IMR-90 (cell line): Measurements from ENCODE around the gene TBC1D3B. TPM values are rescaled to one million over a fixed set of nuclear protein-coding genes. Genes with fewer than 3 reads are reported as not detected.

Source experiments
- ATAC-seq: fragments of 200-7000 bp; cut with Tn5 transposase; 2 replicates; pipeline ENCODE4 v1.9.1; 2020; ENCODE audit warnings: low read depth, mild to moderate bottlenecking, moderate library complexity
- BruUV-seq: library from RNA; stranded (reverse); fragments of 400-500 nt; replicated peaks from 2 replicates; lab custom pipeline; 2021; lab: Mats Ljungman, UMichigan
- CTCF ChIA-PET: fragments of 300-600 bp; formaldehyde crosslinking; extraction: SDS; loops from one replicate; lab custom pipeline; 2021; ENCODE audit warnings: antibody characterized with exemption; lab: Yijun Ruan, JAX
- POLR2A ChIA-PET: fragments of 300-600 bp; sonication (Branson Sonifier 250); formaldehyde crosslinking; loops from one replicate; lab custom pipeline; 2022; ENCODE audit warnings: antibody characterized with exemption; ENCODE audit not compliant: unreplicated experiment; lab: Charles Lee
- DNase-seq: peaks from one replicate; pipeline ENCODE4 v3.0.0; 2013
- H2AFZ ChIP-seq: replicated peaks from 2 replicates; pipeline ENCODE3; 2013; ENCODE audit warnings: low read length, mild to moderate bottlenecking; ENCODE audit not compliant: poor library complexity
- H2AK5ac ChIP-seq: 2 replicates; pipeline ENCODE4 v1.6.1; 2013; ENCODE audit warnings: low read depth, low read length, inconsistent platforms
- H2AK9ac ChIP-seq: replicated peaks from 2 replicates; pipeline ENCODE3; 2013; ENCODE audit warnings: mild to moderate bottlenecking, low read depth, low read length, moderate library complexity; ENCODE audit not compliant: poor library complexity
- H2BK120ac ChIP-seq: 2 replicates; pipeline ENCODE4 v1.6.1; 2013; ENCODE audit warnings: low read depth, low read length, inconsistent platforms
- H2BK15ac ChIP-seq: 3 replicates; pipeline ENCODE4 v1.6.1; 2013; ENCODE audit warnings: low read depth, low read length, inconsistent platforms
- H2BK20ac ChIP-seq: 2 replicates; pipeline ENCODE4 v1.6.1; 2013; ENCODE audit warnings: low read depth, mild to moderate bottlenecking, inconsistent platforms, low read length, moderate library complexity
- H2BK5ac ChIP-seq: 2 replicates; pipeline ENCODE4 v1.6.1; 2013; ENCODE audit warnings: mild to moderate bottlenecking, low read depth, low read length, inconsistent platforms; ENCODE audit not compliant: poor library complexity, severe bottlenecking
- H3K14ac ChIP-seq: replicated peaks from 2 replicates; pipeline ENCODE4 v1.6.1; 2013; ENCODE audit warnings: low read depth, low read length, inconsistent platforms
- H3K18ac ChIP-seq: 2 replicates; pipeline ENCODE4 v1.6.1; 2013; ENCODE audit warnings: low read depth, low read length, control low read depth
- H3K23ac ChIP-seq: 2 replicates; pipeline ENCODE4 v1.6.1; 2013; ENCODE audit warnings: low read depth, low read length, inconsistent platforms
- H3K27ac ChIP-seq: 2 replicates; pipeline ENCODE4 v1.5.1; 2013; ENCODE audit warnings: mild to moderate bottlenecking, control low read depth, low read length; ENCODE audit not compliant: insufficient read depth
- H3K27me3 ChIP-seq: 2 replicates; pipeline ENCODE4 v1.6.1; 2013; ENCODE audit warnings: low read length; ENCODE audit not compliant: control insufficient read depth, insufficient read depth
- H3K36me3 ChIP-seq: 2 replicates; pipeline ENCODE4 v1.6.1; 2013; ENCODE audit warnings: low read length, mixed read lengths; ENCODE audit not compliant: control insufficient read depth, insufficient read depth
- H3K4ac ChIP-seq: 2 replicates; pipeline ENCODE4 v1.6.1; 2013; ENCODE audit warnings: low read depth, low read length, inconsistent platforms
- H3K4me1 ChIP-seq: 2 replicates; pipeline ENCODE4 v1.6.1; 2013; ENCODE audit warnings: low read length, mixed read lengths; ENCODE audit not compliant: control insufficient read depth, insufficient read depth
- H3K4me2 ChIP-seq: 2 replicates; pipeline ENCODE4 v1.6.1; 2013; ENCODE audit warnings: low read depth, mild to moderate bottlenecking, control low read depth, low read length, moderate library complexity
- H3K4me3 ChIP-seq: 2 replicates; pipeline ENCODE4 v1.5.1; 2013; ENCODE audit warnings: low read depth, mild to moderate bottlenecking, control low read depth, low read length, moderate library complexity; ENCODE audit not compliant: insufficient read depth
- H3K56ac ChIP-seq: 2 replicates; pipeline ENCODE4 v1.6.1; 2013; ENCODE audit warnings: low read length, inconsistent platforms; ENCODE audit not compliant: insufficient read depth; ENCODE audit errors: extremely low read depth
- H3K79me1 ChIP-seq, 2 experiments: 2 replicates each; pipeline ENCODE4 v1.6.1; 2013; ENCODE audit warnings: low read length in 2 of 2, inconsistent platforms in 1 of 2, low read depth in 1 of 2
- H3K9ac ChIP-seq: 2 replicates; pipeline ENCODE4 v1.6.1; 2013; ENCODE audit warnings: low read depth, low read length, control low read depth
- H3K9me1 ChIP-seq: 2 replicates; pipeline ENCODE4 v1.6.1; 2013; ENCODE audit warnings: low read length, inconsistent platforms; ENCODE audit not compliant: insufficient read depth
- H3K9me3 ChIP-seq: 2 replicates; pipeline ENCODE4 v1.6.1; 2013; ENCODE audit warnings: low read length; ENCODE audit not compliant: control insufficient read depth, insufficient read depth
- H4K20me1 ChIP-seq: 2 replicates; pipeline ENCODE4 v1.6.1; 2013; ENCODE audit warnings: low read length, inconsistent platforms; ENCODE audit not compliant: insufficient read depth
- H4K5ac ChIP-seq: 2 replicates; pipeline ENCODE4 v1.6.1; 2013; ENCODE audit warnings: mild to moderate bottlenecking, low read depth, low read length, control low read depth
- H4K8ac ChIP-seq, 2 experiments: 2 replicates each; pipeline ENCODE4 v1.6.1; 2013; ENCODE audit warnings: low read depth in 2 of 2, low read length in 2 of 2, control low read depth in 1 of 2, inconsistent platforms in 1 of 2
- H4K91ac ChIP-seq: 2 replicates; pipeline ENCODE4 v1.6.1; 2013; ENCODE audit warnings: low read depth, low read length, inconsistent platforms; ENCODE audit not compliant: insufficient read depth
- BHLHE40 ChIP-seq: fragments of 150-350 bp; IDR thresholded peaks from 2 replicates; pipeline ENCODE4 v1.6.1; 2016; ENCODE audit warnings: mild to moderate bottlenecking, low read depth, low read length
- FOS ChIP-seq: fragments of 150-350 bp; IDR thresholded peaks from 2 replicates; pipeline ENCODE4 v1.6.1; 2016; ENCODE audit warnings: low read depth, low read length
- MAFK ChIP-seq: IDR thresholded peaks from 2 replicates; pipeline ENCODE4 v1.6.1; 2012; ENCODE audit warnings: low read depth, low read length, improper control_type of control experiment
- MAZ ChIP-seq: IDR thresholded peaks from 2 replicates; pipeline ENCODE4 v1.6.1; 2012; ENCODE audit warnings: low read depth, mild to moderate bottlenecking, low read length, improper control_type of control experiment, moderate library complexity, borderline replicate concordance
- MXI1 ChIP-seq: IDR thresholded peaks from 2 replicates; pipeline ENCODE4 v1.6.1; 2012; ENCODE audit warnings: low read depth, mild to moderate bottlenecking, low read length, moderate library complexity, borderline replicate concordance
- NFE2L2 ChIP-seq: fragments of 150-350 bp; IDR thresholded peaks from 2 replicates; pipeline ENCODE4 v1.6.1; 2016; ENCODE audit warnings: low read depth, mild to moderate bottlenecking, low read length
- POLR2A ChIP-seq: IDR thresholded peaks from 2 replicates; pipeline ENCODE4 v1.6.1; 2012; ENCODE audit warnings: mild to moderate bottlenecking, low read depth, low read length
- RAD21 ChIP-seq: IDR thresholded peaks from 2 replicates; pipeline ENCODE4 v1.6.1; 2012; ENCODE audit warnings: low read length, improper control_type of control experiment
- RCOR1 ChIP-seq: IDR thresholded peaks from 2 replicates; pipeline ENCODE4 v1.6.1; 2012; ENCODE audit warnings: mild to moderate bottlenecking, low read length, improper control_type of control experiment; ENCODE audit not compliant: insufficient replicate concordance
- RFX5 ChIP-seq: IDR thresholded peaks from 2 replicates; pipeline ENCODE4 v1.8.0; 2012; ENCODE audit warnings: low read depth, mild to moderate bottlenecking, low read length, moderate library complexity
- SMC3 ChIP-seq: fragments of 150-350 bp; IDR thresholded peaks from 2 replicates; pipeline ENCODE4 v1.6.1; 2016; ENCODE audit warnings: low read depth, mild to moderate bottlenecking, antibody characterized with exemption, low read length, moderate library complexity
- WGBS, 2 experiments: methylation state at CpG; one replicate each; pipeline versions ENCODE4 v1.1.5 to v1.1.7; 2013; ENCODE audit warnings: missing lambda C conversion rate in 2 of 2; ENCODE audit not compliant: insufficient read length in 1 of 2; ENCODE audit errors: extremely low coverage in 2 of 2; 5-methylcytosine and 5-hydroxymethylcytosine counted together
- dilution Hi-C: fragments of 300-500 bp; cut with HindIII; formaldehyde crosslinking; loops from one replicate; pipeline ENCODE4 v1.14.3; 2018; ENCODE audit warnings: low sequenced_read_pairs; ENCODE audit not compliant: unreplicated experiment
- in situ Hi-C: fragments of 300-500 bp; cut with MboI; formaldehyde crosslinking; loops from 3 replicates; pipeline ENCODE4 v1.14.3; 2019; ENCODE audit warnings: low sequenced_read_pairs, inconsistent platforms, mixed read lengths
- intact Hi-C: fragments of 100-400 bp; cut with micrococcal nuclease; formaldehyde crosslinking; loops from 2 replicates; pipeline ENCODE4 v1.10.0; 2022
- polyA plus RNA-seq, 3 experiments: library from polyadenylated mRNA; depleted of rRNA; stranded (reverse); fragments of >200 nt; gene quantifications; 2 replicates each; pipeline ENCODE4 v1.2.3, GENCODE V29; 2012; ENCODE audit warnings: low replicate concordance in 1 of 3
- total RNA-seq: library from RNA; depleted of rRNA; stranded (reverse); fragments of >200 nt; gene quantifications from 2 replicates; pipeline ENCODE4 v1.2.3, GENCODE V29; 2012
- TF ChIP-seq, protein P1 (sequence below): fragments of 150-350 bp; IDR thresholded peaks from 2 replicates; pipeline ENCODE4 v1.6.1; 2016; ENCODE audit warnings: low read depth, mild to moderate bottlenecking, low read length, moderate library complexity, borderline replicate concordance
- TF ChIP-seq, protein P2 (sequence below): fragments of 150-350 bp; IDR thresholded peaks from 2 replicates; pipeline ENCODE4 v1.6.1; 2017; ENCODE audit warnings: mild to moderate bottlenecking, antibody characterized with exemption, low read length, low read depth

TBC1D3B gene
- total and polyA plus RNA-seq, 2 of the 4 experiments (the other 2 are of a cell fraction), result 0.94 TPM; not detected in 1

DNA sequence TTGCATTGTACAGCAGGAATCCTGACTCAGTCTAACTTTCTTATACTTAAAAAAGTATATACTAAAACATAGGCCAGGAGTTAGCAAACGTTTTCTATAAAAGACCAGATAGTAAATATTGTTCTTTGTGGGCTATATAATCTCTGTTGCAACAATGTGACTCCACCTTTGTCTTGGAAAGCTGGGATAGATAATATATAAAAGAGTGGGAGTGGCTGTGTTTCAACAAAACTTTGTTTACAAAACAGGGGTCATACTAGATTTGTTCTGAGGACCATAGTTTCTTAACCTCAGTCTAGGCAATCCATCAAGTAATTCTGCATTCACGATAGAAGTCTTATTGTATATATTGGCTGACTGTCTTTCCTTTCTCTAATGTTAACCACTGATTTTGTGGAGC lies 9.0 kb upstream of the TBC1D3B start:
- WGBS, 2 experiments, result 33% methylated on average over 1 of the region's 2 CpGs; no CpG with 5 or more reads in 1 of the 2 experiments
- H3K4me2 ChIP-seq, result no peak overlapping the region
- H3K4ac ChIP-seq, result no peak overlapping the region
- H4K91ac ChIP-seq, result no peak overlapping the region
- H3K4me3 ChIP-seq, result no peak overlapping the region
- peaks cover 18% of the 10 kb centered on the region for H3K27me3 ChIP-seq
- H3K9me1 ChIP-seq, result 0 out of 2 replicates have a peak, but pooled peaks cover 4% of the 10 kb centered on the region
- no peaks in the 10 kb centered on the region; the same call in 1 of the 2 replicates for H3K4me1 ChIP-seq
- H3K79me1 ChIP-seq, result no peaks in the 10 kb centered on the region
- H3K27ac ChIP-seq, result no peak overlapping the region
- no peak overlapping the region for H3K9ac ChIP-seq
- intact Hi-C loops, result no loop called here
- H3K9me3 ChIP-seq, result no peaks in the 10 kb centered on the region
- no peak overlapping the region for H3K23ac ChIP-seq
- no peak overlapping the region for H4K8ac ChIP-seq
- H4K20me1 ChIP-seq, result no peaks in the 10 kb centered on the region; the same call in 1 of the 2 replicates
- no peak overlapping the region for H2BK15ac ChIP-seq
- no peak overlapping the region for H2BK20ac ChIP-seq
- CTCF ChIA-PET, result no interaction called here
- ATAC-seq (no peak), DNase-seq (no peak)
- POLR2A ChIA-PET, result no interaction called here
- no peak overlapping the region for H3K56ac ChIP-seq
- no peaks in the 10 kb centered on the region for H3K36me3 ChIP-seq
- dilution Hi-C loops, result no loop called here
- no TSS peak for BruUV-seq
- TF ChIP-seq SMC3 (no peak), MXI1 (no peak), RFX5 (no peak), NFE2L2 (no peak), MAFK (no peak), POLR2A (no peak), RCOR1 (no peak), FOS (no peak), RAD21 (no peak), BHLHE40 (no peak), MAZ (no peak)
- TF ChIP-seq, protein P1, sequence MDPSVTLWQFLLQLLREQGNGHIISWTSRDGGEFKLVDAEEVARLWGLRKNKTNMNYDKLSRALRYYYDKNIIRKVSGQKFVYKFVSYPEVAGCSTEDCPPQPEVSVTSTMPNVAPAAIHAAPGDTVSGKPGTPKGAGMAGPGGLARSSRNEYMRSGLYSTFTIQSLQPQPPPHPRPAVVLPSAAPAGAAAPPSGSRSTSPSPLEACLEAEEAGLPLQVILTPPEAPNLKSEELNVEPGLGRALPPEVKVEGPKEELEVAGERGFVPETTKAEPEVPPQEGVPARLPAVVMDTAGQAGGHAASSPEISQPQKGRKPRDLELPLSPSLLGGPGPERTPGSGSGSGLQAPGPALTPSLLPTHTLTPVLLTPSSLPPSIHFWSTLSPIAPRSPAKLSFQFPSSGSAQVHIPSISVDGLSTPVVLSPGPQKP, result no peak
- TF ChIP-seq, protein P2, sequence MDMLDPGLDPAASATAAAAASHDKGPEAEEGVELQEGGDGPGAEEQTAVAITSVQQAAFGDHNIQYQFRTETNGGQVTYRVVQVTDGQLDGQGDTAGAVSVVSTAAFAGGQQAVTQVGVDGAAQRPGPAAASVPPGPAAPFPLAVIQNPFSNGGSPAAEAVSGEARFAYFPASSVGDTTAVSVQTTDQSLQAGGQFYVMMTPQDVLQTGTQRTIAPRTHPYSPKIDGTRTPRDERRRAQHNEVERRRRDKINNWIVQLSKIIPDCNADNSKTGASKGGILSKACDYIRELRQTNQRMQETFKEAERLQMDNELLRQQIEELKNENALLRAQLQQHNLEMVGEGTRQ, result no peak
- no peak overlapping the region for H2BK120ac ChIP-seq
- H2AFZ ChIP-seq, result no peak overlapping the region
- H4K5ac ChIP-seq, result no peak overlapping the region
- H2BK5ac ChIP-seq, result no peak overlapping the region
- no peak overlapping the region for H2AK5ac ChIP-seq
- no peak overlapping the region for H3K18ac ChIP-seq
- in situ Hi-C loops, result no loop called here
- no peak overlapping the region for H3K14ac ChIP-seq
- no peak overlapping the region for H2AK9ac ChIP-seq
